Suprapubic skin (tissue), 4 donors: ENCODE results near the gene DDC. TPM values are rescaled to one million over a fixed set of nuclear protein-coding genes. Genes with fewer than 3 reads are reported as not detected.

Experiments used
- DNase-seq, 2 donors: peaks; one replicate each; pipeline ENCODE4 v3.0.0-alpha.2; 2019; ENCODE audit warnings: low spot score in 2 of 2
- H3K27ac ChIP-seq: fragments of 200-600 bp; sonication (generic); one replicate; pipeline ENCODE4 v1.5.1; 2019
- H3K27me3 ChIP-seq: fragments of 200-600 bp; sonication (generic); one replicate; pipeline ENCODE4 v1.5.1; 2019
- H3K36me3 ChIP-seq: fragments of 200-600 bp; sonication (generic); one replicate; pipeline ENCODE4 v1.5.1; 2019
- H3K4me1 ChIP-seq: fragments of 200-600 bp; sonication (generic); one replicate; pipeline ENCODE4 v1.5.1; 2019
- H3K4me3 ChIP-seq: fragments of 200-600 bp; sonication (generic); one replicate; pipeline ENCODE4 v1.5.1; 2019; ENCODE audit warnings: mild to moderate bottlenecking
- H3K9me3 ChIP-seq: fragments of 200-600 bp; sonication (generic); one replicate; pipeline ENCODE4 v1.5.1; 2019
- EP300 ChIP-seq: sonication (generic); formaldehyde crosslinking; IDR thresholded peaks from one replicate; pipeline ENCODE4 v1.6.1; 2017; ENCODE audit warnings: antibody characterized with exemption
- POLR2A ChIP-seq, 2 donors: fragments of 450-650 bp; IDR thresholded peaks; one replicate each; pipeline ENCODE4 v1.6.1; 2017; ENCODE audit warnings: antibody characterized with exemption in 2 of 2, mild to moderate bottlenecking in 2 of 2, moderate library complexity in 2 of 2
- POLR2AphosphoS5 ChIP-seq, 3 donors: sonication (generic); formaldehyde crosslinking; IDR thresholded peaks; one replicate each; pipeline ENCODE4 v1.6.1; 2017; ENCODE audit warnings: antibody characterized with exemption in 3 of 3
- WGBS: methylation state at CpG from one replicate; pipeline ENCODE4 v1.1.5; 2018; 5-methylcytosine and 5-hydroxymethylcytosine counted together
- total RNA-seq, 4 donors: library from RNA; depleted of rRNA; stranded (reverse); fragments of >200 nt; gene quantifications; one replicate each; pipeline ENCODE4 v1.1.0, GENCODE V29; 2016
- TF ChIP-seq, protein P1 (sequence below), 2 donors: fragments of 200-600 bp in 1 of 2; fragments of 450-650 bp in 1 of 2; sonication (generic) in 1 of 2; IDR thresholded peaks; one replicate each; pipeline ENCODE4 v1.5.1; 2016 to 2019; ENCODE audit warnings: antibody characterized with exemption in 2 of 2, mild to moderate bottlenecking in 1 of 2, moderate library complexity in 1 of 2

Gene DDC
- total RNA-seq, 4 donors from 2014 or later, result 1.6 to 3.6 TPM; not detected in 2

GRCh38 chr7:50534690-50535290 is 30.4 kb downstream of the DDC start:
- H3K27me3 ChIP-seq, result peaks cover 7% of the 10 kb centered on the region
- no peak overlapping the region for H3K27ac ChIP-seq
- H3K4me3 ChIP-seq, result no peak overlapping the region
- WGBS, result 59% methylated on average over 11 of the region's 12 CpGs
- no peaks in the 10 kb centered on the region for H3K9me3 ChIP-seq
- H3K4me1 ChIP-seq, result no peaks in the 10 kb centered on the region
- DNase-seq, result no peak
- no peak for TF ChIP-seq POLR2A (IDR thresholded peaks at IDR 0.05)
- no peak for TF ChIP-seq EP300
- TF ChIP-seq, protein P1, sequence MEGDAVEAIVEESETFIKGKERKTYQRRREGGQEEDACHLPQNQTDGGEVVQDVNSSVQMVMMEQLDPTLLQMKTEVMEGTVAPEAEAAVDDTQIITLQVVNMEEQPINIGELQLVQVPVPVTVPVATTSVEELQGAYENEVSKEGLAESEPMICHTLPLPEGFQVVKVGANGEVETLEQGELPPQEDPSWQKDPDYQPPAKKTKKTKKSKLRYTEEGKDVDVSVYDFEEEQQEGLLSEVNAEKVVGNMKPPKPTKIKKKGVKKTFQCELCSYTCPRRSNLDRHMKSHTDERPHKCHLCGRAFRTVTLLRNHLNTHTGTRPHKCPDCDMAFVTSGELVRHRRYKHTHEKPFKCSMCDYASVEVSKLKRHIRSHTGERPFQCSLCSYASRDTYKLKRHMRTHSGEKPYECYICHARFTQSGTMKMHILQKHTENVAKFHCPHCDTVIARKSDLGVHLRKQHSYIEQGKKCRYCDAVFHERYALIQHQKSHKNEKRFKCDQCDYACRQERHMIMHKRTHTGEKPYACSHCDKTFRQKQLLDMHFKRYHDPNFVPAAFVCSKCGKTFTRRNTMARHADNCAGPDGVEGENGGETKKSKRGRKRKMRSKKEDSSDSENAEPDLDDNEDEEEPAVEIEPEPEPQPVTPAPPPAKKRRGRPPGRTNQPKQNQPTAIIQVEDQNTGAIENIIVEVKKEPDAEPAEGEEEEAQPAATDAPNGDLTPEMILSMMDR (IDR thresholded peaks at IDR 0.05), result no peak
- TF ChIP-seq POLR2AphosphoS5 (IDR thresholded peaks at IDR 0.05), result no peak
- no peaks in the 10 kb centered on the region for H3K36me3 ChIP-seq

DNA sequence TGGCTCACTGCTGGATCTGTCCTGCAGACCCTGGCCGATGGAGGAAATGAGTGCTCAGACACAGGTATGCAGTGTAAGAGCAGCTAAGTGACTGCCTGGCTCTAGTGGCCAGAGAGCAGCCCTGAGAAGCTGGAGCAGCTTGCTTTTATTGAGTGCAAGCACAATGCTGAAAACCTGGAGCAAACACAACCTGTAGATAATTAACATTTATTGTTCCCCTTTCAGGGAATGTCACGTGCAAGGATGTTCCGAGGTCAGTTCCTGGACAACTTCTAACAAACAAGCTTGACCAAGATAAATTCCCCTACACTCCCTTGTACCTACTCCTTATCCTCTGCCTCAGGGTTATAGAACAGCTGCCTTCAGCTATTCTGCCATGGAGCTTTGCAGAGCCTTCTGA is 31.3 kb downstream of the DDC start:
- 78% methylated on average over 3 of the region's 3 CpGs for WGBS
- Histone ChIP-seq H3K36me3 (no peaks in the 10 kb centered on the region), H3K4me1 (no peaks in the 10 kb centered on the region)

GRCh38 chr7:50531928-50532327 is 33.3 kb downstream of the DDC start:
- Histone ChIP-seq H3K27ac (no peak overlapping the region), H3K36me3 (no peaks in the 10 kb centered on the region), H3K4me1 (no peaks in the 10 kb centered on the region), H3K27me3 (peaks cover 7% of the 10 kb centered on the region), H3K9me3 (no peaks in the 10 kb centered on the region), H3K4me3 (no peak overlapping the region)
- DNase-seq, result no peak
- TF ChIP-seq POLR2AphosphoS5 (IDR thresholded peaks at IDR 0.05) (no peak), EP300 (no peak)
- WGBS, result 78% methylated on average over 7 of the region's 7 CpGs

More for the DNA sequence above, 31.3 kb downstream of the DDC start:
- Histone ChIP-seq H3K27me3 (peaks cover 7% of the 10 kb centered on the region), H3K4me3 (no peak overlapping the region), H3K9me3 (no peaks in the 10 kb centered on the region), H3K27ac (no peak overlapping the region)
- TF ChIP-seq POLR2A (IDR thresholded peaks at IDR 0.05) (no peak), POLR2AphosphoS5 (IDR thresholded peaks at IDR 0.05) (no peak), EP300 (no peak)
- TF ChIP-seq, protein P1 (IDR thresholded peaks at IDR 0.05), result no peak
- DNase-seq, result no peak

GRCh38 chr7:50531401-50531911 is 33.7 kb downstream of the DDC start:
- Histone ChIP-seq H3K36me3 (no peaks in the 10 kb centered on the region), H3K9me3 (no peaks in the 10 kb centered on the region), H3K27me3 (peaks cover 7% of the 10 kb centered on the region), H3K4me3 (no peak overlapping the region), H3K4me1 (no peaks in the 10 kb centered on the region), H3K27ac (no peak overlapping the region)
- no peak for TF ChIP-seq EP300
- 36% methylated on average over 12 of the region's 12 CpGs for WGBS
- DNase-seq, result no peak

DNA sequence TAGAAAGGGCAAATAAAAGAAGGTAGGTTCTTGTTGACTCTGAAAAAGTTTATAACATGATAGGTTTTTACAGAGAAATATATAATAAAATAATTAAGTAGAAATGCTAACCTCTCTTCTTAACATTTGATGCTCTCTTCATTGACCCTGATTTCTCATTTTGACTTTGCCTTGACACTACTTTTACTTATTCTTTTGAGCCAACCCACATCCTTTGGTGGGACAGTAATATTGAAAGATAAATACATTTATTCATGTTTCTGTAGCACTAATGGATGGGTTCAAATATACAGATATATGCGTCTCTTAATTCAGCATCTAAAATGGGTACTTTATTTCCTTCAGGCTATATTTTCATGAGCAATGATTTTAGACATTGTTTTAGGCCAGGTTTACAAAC is 34.4 kb downstream of the DDC start:
- Histone ChIP-seq H3K4me1 (no peaks in the 10 kb centered on the region), H3K36me3 (no peaks in the 10 kb centered on the region), H3K27me3 (peaks cover 7% of the 10 kb centered on the region), H3K27ac (no peak overlapping the region), H3K9me3 (no peaks in the 10 kb centered on the region), H3K4me3 (no peak overlapping the region)
- WGBS, result 71% methylated on average over 1 of the region's 1 CpG
- no peak for TF ChIP-seq POLR2A (IDR thresholded peaks at IDR 0.05)
- TF ChIP-seq, protein P1 (IDR thresholded peaks at IDR 0.05), result no peak
- no peak for TF ChIP-seq EP300
- TF ChIP-seq POLR2AphosphoS5 (IDR thresholded peaks at IDR 0.05), result no peak
- no peak for DNase-seq

GRCh38 chr7:50529093-50529862 is 35.9 kb downstream of the DDC start:
- no peak for DNase-seq
- H3K36me3 ChIP-seq, result no peaks in the 10 kb centered on the region
- no peaks in the 10 kb centered on the region for H3K9me3 ChIP-seq
- no peaks in the 10 kb centered on the region for H3K4me1 ChIP-seq
- no peak overlapping the region for H3K27ac ChIP-seq
- no peak overlapping the region for H3K4me3 ChIP-seq
- H3K27me3 ChIP-seq, result peaks cover 7% of the 10 kb centered on the region
- WGBS, result 84% methylated on average over 15 of the region's 15 CpGs
- TF ChIP-seq POLR2AphosphoS5 (IDR thresholded peaks at IDR 0.05) (no peak), POLR2A (IDR thresholded peaks at IDR 0.05) (no peak), EP300 (no peak)
- TF ChIP-seq, protein P1 (IDR thresholded peaks at IDR 0.05), result no peak
